Measurements from ENCODE around the gene MAGI2.

MAGI2 gene

DNA sequence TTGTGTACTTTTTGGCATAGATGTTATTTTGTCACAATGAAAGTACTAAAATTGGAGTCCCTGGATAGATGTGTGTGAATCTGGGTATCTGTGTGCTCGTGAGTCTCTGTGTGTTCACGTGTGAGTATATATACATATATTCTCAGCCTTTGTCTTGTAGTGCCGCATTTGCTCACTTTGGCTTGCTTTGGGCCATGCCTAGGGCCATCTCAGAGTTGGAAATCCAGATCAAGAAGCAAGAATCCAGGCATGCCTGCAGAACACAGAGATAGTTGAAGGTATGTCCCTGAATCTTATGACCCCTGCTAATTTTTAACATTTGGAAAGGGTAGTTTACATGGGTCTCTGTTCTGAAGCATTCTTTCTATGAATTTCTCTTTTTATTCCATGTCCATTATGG lies 1446.2 kb downstream of the MAGI2 start:
- Histone ChIP-seq H2BK12ac (ENCODE audit: low read length) (no peak overlapping the region), H3K79me1 (ENCODE audit: low read depth, low read length) (no peaks in the 10 kb centered on the region), H3K9ac (ENCODE audit: low read depth, low read length, poor library complexity) (no peak overlapping the region), H2BK15ac (ENCODE audit: low read length) (no peak overlapping the region), H3K23ac (ENCODE audit: low read depth, low read length, poor library complexity) (no peak overlapping the region), H3K27me3 (ENCODE audit: control insufficient read depth in 3 of 3, insufficient read depth in 3 of 3, low read depth in 1 of 3, low read length in 3 of 3) (peaks cover 0 to 2% (median 0%) of the 10 kb centered on the region in 3 experiments), H3K14ac (ENCODE audit: low read length) (no peak overlapping the region), H4K91ac (ENCODE audit: low read depth, low read length, poor library complexity) (no peak overlapping the region), H3K4me1 (ENCODE audit: control insufficient read depth in 2 of 2, insufficient read depth in 1 of 2, low read depth in 1 of 2, low read length in 2 of 2) (no peaks in the 10 kb centered on the region), H2BK5ac (ENCODE audit: low read length) (no peak overlapping the region), H2BK120ac (ENCODE audit: low read depth, low read length) (no peak overlapping the region), H2AK5ac (ENCODE audit: low read depth, low read length) (no peak overlapping the region), H3K4me2 (ENCODE audit: insufficient read depth, low read length, poor library complexity, severe bottlenecking) (no peak overlapping the region), H3K4me3 (ENCODE audit: low read length in 2 of 2) (no peak overlapping the region), H4K8ac (ENCODE audit: low read depth, low read length) (no peak overlapping the region), H3K18ac (ENCODE audit: low read length) (no peak overlapping the region), H3K9me3 (replicated peaks in 1 of 2; ENCODE audit: control insufficient read depth in 2 of 2, insufficient read depth in 1 of 2, low read depth in 1 of 2, low read length in 2 of 2) (no peaks in the 10 kb centered on the region), H3K27ac (replicated peaks; ENCODE audit: low read length) (no peak overlapping the region), H3K4ac (ENCODE audit: low read length) (no peak overlapping the region), H2AFZ (ENCODE audit: low read length) (no peak overlapping the region), H3K36me3 (replicated peaks in 1 of 2; ENCODE audit: control insufficient read depth in 2 of 2, insufficient read depth in 2 of 2, low read length in 2 of 2) (no peaks in the 10 kb centered on the region)
- no peak for DNase-seq (ENCODE audit: low spot score)
- WGBS, 2 donors (ENCODE audit: extremely low coverage in 2 of 2, insufficient read length in 2 of 2, insufficient replicate concordance in 1 of 2): no CpG with 5 or more reads among the region's 3 CpGs

DNA sequence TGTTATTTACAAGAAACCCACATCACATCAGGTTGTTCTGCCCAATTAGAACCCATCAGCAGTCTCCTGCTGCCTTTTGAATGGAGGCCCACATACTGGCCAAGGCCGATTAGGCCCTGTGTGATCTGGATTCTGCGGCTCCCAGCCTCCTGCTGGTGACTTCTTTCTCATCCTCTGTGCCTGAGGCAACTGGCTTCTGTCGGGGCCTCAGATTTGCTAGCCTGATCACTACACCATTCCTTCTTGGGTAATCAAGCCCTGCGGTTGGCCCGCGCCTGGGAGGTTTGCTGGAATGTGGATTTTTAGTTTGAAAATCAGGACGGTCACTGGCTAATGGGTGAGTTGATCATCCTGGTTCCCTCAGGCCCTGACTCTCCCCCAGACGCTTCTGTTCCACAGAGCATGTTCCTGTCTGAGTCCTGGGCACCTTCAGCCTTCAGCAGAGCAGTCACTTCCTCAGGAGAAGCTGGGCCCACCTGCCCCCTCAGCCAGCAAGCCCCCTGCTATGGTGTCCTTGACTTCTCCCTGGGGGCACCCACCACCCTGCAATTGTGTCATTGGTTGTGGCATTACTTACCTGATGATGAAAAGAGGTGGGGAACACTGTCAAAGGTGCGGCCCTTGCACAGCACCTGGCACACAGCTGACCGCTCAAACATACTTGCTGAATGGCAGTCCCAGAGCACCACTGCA lies 1447.3 kb downstream of the MAGI2 start:
- no peak for DNase-seq (ENCODE audit: low spot score)

DNA sequence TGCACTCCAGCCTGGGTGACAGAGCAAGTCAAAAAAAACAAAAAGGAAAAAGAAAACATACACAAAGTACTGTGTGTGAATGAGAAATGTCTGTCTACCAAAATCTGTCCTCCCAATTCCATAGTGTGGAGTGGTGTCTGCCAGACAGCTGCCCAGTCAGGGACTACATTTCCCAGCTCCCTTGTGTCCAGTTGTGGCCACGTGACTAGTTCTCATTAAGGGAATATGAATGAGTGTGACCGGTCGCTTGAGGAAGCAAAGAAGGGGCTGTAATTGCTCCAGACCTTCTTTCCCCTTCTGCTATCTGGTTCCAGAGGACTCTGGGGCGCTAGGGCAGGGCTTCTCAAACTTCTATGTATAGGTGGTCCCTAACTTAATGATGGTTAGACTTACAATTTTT lies 1450.8 kb downstream of the MAGI2 start:
- no peak overlapping the region for H3K9ac ChIP-seq (ENCODE audit: low read depth, low read length, poor library complexity)
- H3K27me3 ChIP-seq (ENCODE audit: control insufficient read depth in 3 of 3, insufficient read depth in 3 of 3, low read depth in 1 of 3, low read length in 3 of 3): peaks cover 0 to 2% (median 0%) of the 10 kb centered on the region in 3 experiments
- H2BK120ac ChIP-seq (ENCODE audit: low read depth, low read length): no peak overlapping the region
- no peaks in the 10 kb centered on the region for H3K9me3 ChIP-seq (replicated peaks in 1 of 2; ENCODE audit: control insufficient read depth in 2 of 2, insufficient read depth in 1 of 2, low read depth in 1 of 2, low read length in 2 of 2)
- H3K4me3 ChIP-seq (ENCODE audit: low read length in 2 of 2): no peak overlapping the region
- no peak overlapping the region for H4K91ac ChIP-seq (ENCODE audit: low read depth, low read length, poor library complexity)
- no peaks in the 10 kb centered on the region for H3K36me3 ChIP-seq (replicated peaks in 1 of 2; ENCODE audit: control insufficient read depth in 2 of 2, insufficient read depth in 2 of 2, low read length in 2 of 2)
- H3K23ac ChIP-seq (ENCODE audit: low read depth, low read length, poor library complexity): no peak overlapping the region
- no peak overlapping the region for H2AK5ac ChIP-seq (ENCODE audit: low read depth, low read length)
- no peak overlapping the region for H3K14ac ChIP-seq (ENCODE audit: low read length)
- no CpG with 5 or more reads among the region's 4 CpGs for WGBS, 2 donors (ENCODE audit: extremely low coverage in 2 of 2, insufficient read length in 2 of 2, insufficient replicate concordance in 1 of 2)
- H3K4me2 ChIP-seq (ENCODE audit: insufficient read depth, low read length, poor library complexity, severe bottlenecking): no peak overlapping the region
- no peak overlapping the region for H3K27ac ChIP-seq (replicated peaks; ENCODE audit: low read length)
- H2BK12ac ChIP-seq (ENCODE audit: low read length): no peak overlapping the region
- no peaks in the 10 kb centered on the region for H3K4me1 ChIP-seq (ENCODE audit: control insufficient read depth in 2 of 2, insufficient read depth in 1 of 2, low read depth in 1 of 2, low read length in 2 of 2)
- no peak overlapping the region for H2BK15ac ChIP-seq (ENCODE audit: low read length)
- no peaks in the 10 kb centered on the region for H3K79me1 ChIP-seq (ENCODE audit: low read depth, low read length)
- H4K8ac ChIP-seq (ENCODE audit: low read depth, low read length): no peak overlapping the region
- H2BK5ac ChIP-seq (ENCODE audit: low read length): no peak overlapping the region
- H3K4ac ChIP-seq (ENCODE audit: low read length): no peak overlapping the region
- no peak overlapping the region for H2AFZ ChIP-seq (ENCODE audit: low read length)
- DNase-seq (ENCODE audit: low spot score): no peak
- H3K18ac ChIP-seq (ENCODE audit: low read length): no peak overlapping the region

More for the DNA sequence above, 1447.3 kb downstream of the MAGI2 start:
- no CpG with 5 or more reads among the region's 10 CpGs for WGBS, 2 donors (ENCODE audit: extremely low coverage in 2 of 2, insufficient read length in 2 of 2, insufficient replicate concordance in 1 of 2)
- peaks cover 0 to 2% (median 0%) of the 10 kb centered on the region in 3 experiments for H3K27me3 ChIP-seq (ENCODE audit: control insufficient read depth in 3 of 3, insufficient read depth in 3 of 3, low read depth in 1 of 3, low read length in 3 of 3)
- H3K27ac ChIP-seq (replicated peaks; ENCODE audit: low read length): no peak overlapping the region
- no peak overlapping the region for H3K4me2 ChIP-seq (ENCODE audit: insufficient read depth, low read length, poor library complexity, severe bottlenecking)
- H3K4me1 ChIP-seq (ENCODE audit: control insufficient read depth in 2 of 2, insufficient read depth in 1 of 2, low read depth in 1 of 2, low read length in 2 of 2): no peaks in the 10 kb centered on the region
- no peak overlapping the region for H3K18ac ChIP-seq (ENCODE audit: low read length)
- H2BK5ac ChIP-seq (ENCODE audit: low read length): no peak overlapping the region
- H3K9me3 ChIP-seq (replicated peaks in 1 of 2; ENCODE audit: control insufficient read depth in 2 of 2, insufficient read depth in 1 of 2, low read depth in 1 of 2, low read length in 2 of 2): no peaks in the 10 kb centered on the region
- H3K14ac ChIP-seq (ENCODE audit: low read length): no peak overlapping the region
- H4K91ac ChIP-seq (ENCODE audit: low read depth, low read length, poor library complexity): no peak overlapping the region
- H2BK120ac ChIP-seq (ENCODE audit: low read depth, low read length): no peak overlapping the region
- H3K4me3 ChIP-seq (ENCODE audit: low read length in 2 of 2): no peak overlapping the region
- no peak overlapping the region for H3K4ac ChIP-seq (ENCODE audit: low read length)
- no peak overlapping the region for H2BK12ac ChIP-seq (ENCODE audit: low read length)
- H3K23ac ChIP-seq (ENCODE audit: low read depth, low read length, poor library complexity): no peak overlapping the region
- H2AK5ac ChIP-seq (ENCODE audit: low read depth, low read length): no peak overlapping the region
- H4K8ac ChIP-seq (ENCODE audit: low read depth, low read length): no peak overlapping the region
- H3K9ac ChIP-seq (ENCODE audit: low read depth, low read length, poor library complexity): no peak overlapping the region
- no peaks in the 10 kb centered on the region for H3K79me1 ChIP-seq (ENCODE audit: low read depth, low read length)
- H2BK15ac ChIP-seq (ENCODE audit: low read length): no peak overlapping the region
- no peaks in the 10 kb centered on the region for H3K36me3 ChIP-seq (replicated peaks in 1 of 2; ENCODE audit: control insufficient read depth in 2 of 2, insufficient read depth in 2 of 2, low read length in 2 of 2)
- H2AFZ ChIP-seq (ENCODE audit: low read length): peak overlapping the region; percentile 4

DNA sequence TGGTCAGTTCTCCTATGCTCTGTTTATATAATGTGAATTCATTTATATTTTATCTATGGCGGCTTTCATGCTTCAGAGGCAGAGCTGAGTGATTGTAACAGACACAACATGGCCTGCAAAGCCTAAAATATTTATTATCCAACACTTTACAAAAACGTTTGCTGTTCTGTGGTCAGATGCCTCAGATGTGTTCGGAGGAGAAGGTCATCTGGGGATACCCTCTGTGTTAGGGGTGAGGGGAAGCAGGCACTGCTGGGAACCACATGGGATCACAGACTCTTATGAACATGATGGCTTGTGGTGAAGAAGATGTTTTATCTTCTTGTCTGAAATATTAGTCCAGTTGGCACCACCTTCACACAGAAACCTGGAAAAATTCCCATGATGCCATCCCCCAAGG lies 1451.4 kb downstream of the MAGI2 start:
- no peaks in the 10 kb centered on the region for H3K79me1 ChIP-seq (ENCODE audit: low read depth, low read length)
- no peak overlapping the region for H3K4ac ChIP-seq (ENCODE audit: low read length)
- H3K4me1 ChIP-seq (ENCODE audit: control insufficient read depth in 2 of 2, insufficient read depth in 1 of 2, low read depth in 1 of 2, low read length in 2 of 2): no peaks in the 10 kb centered on the region
- H2AFZ ChIP-seq (ENCODE audit: low read length): no peak overlapping the region
- WGBS, 2 donors (ENCODE audit: extremely low coverage in 2 of 2, insufficient read length in 2 of 2, insufficient replicate concordance in 1 of 2): no CpG with 5 or more reads among the region's 3 CpGs
- H3K4me2 ChIP-seq (ENCODE audit: insufficient read depth, low read length, poor library complexity, severe bottlenecking): no peak overlapping the region
- H4K8ac ChIP-seq (ENCODE audit: low read depth, low read length): no peak overlapping the region
- H3K27ac ChIP-seq (replicated peaks; ENCODE audit: low read length): no peak overlapping the region
- no peak overlapping the region for H3K18ac ChIP-seq (ENCODE audit: low read length)
- no peak for DNase-seq (ENCODE audit: low spot score)
- no peak overlapping the region for H3K23ac ChIP-seq (ENCODE audit: low read depth, low read length, poor library complexity)
- no peaks in the 10 kb centered on the region for H3K36me3 ChIP-seq (replicated peaks in 1 of 2; ENCODE audit: control insufficient read depth in 2 of 2, insufficient read depth in 2 of 2, low read length in 2 of 2)
- H2BK12ac ChIP-seq (ENCODE audit: low read length): no peak overlapping the region
- no peaks in the 10 kb centered on the region for H3K9me3 ChIP-seq (replicated peaks in 1 of 2; ENCODE audit: control insufficient read depth in 2 of 2, insufficient read depth in 1 of 2, low read depth in 1 of 2, low read length in 2 of 2)
- no peak overlapping the region for H2BK5ac ChIP-seq (ENCODE audit: low read length)
- no peak overlapping the region for H3K14ac ChIP-seq (ENCODE audit: low read length)
- H4K91ac ChIP-seq (ENCODE audit: low read depth, low read length, poor library complexity): no peak overlapping the region
- H3K4me3 ChIP-seq (ENCODE audit: low read length in 2 of 2): no peak overlapping the region
- no peak overlapping the region for H3K9ac ChIP-seq (ENCODE audit: low read depth, low read length, poor library complexity)
- H2BK15ac ChIP-seq (ENCODE audit: low read length): no peak overlapping the region
- H2BK120ac ChIP-seq (ENCODE audit: low read depth, low read length): no peak overlapping the region
- H3K27me3 ChIP-seq (ENCODE audit: control insufficient read depth in 3 of 3, insufficient read depth in 3 of 3, low read depth in 1 of 3, low read length in 3 of 3): peaks cover 0 to 2% (median 0%) of the 10 kb centered on the region in 3 experiments
- H2AK5ac ChIP-seq (ENCODE audit: low read depth, low read length): no peak overlapping the region

All from neuronal stem cell (in vitro differentiated cells).